Stimulated activated memory B cell treated with anti-CD40 and anti-IgM and Interleukin-4, amounts not matched to agents 10 μg/mL and 1 μg/mL and 100 μg/mL, for 72 hours (primary cell): ENCODE results near the gene USP22.

Experiments used
- ATAC-seq: fragments of 150-1000 bp; cut with Tn5 transposase; 2 replicates; pipeline ENCODE4 v1.10.0; 2021
- H3K27ac Mint-ChIP-seq: one replicate; pipeline ENCODE4 v1.8.0; 2022; ENCODE audit warnings: mild to moderate bottlenecking, mixed read lengths
- H3K27me3 Mint-ChIP-seq: one replicate; pipeline ENCODE4 v1.8.0; 2022; ENCODE audit warnings: mixed read lengths
- H3K36me3 Mint-ChIP-seq: one replicate; pipeline ENCODE4 v1.8.0; 2022; ENCODE audit warnings: mixed read lengths
- H3K4me1 Mint-ChIP-seq: one replicate; pipeline ENCODE4 v1.8.0; 2022; ENCODE audit warnings: mixed read lengths
- H3K4me3 Mint-ChIP-seq: one replicate; pipeline ENCODE4 v1.8.0; 2022; ENCODE audit warnings: mild to moderate bottlenecking, moderate library complexity, mixed read lengths
- H3K9me3 Mint-ChIP-seq: one replicate; pipeline ENCODE4 v1.8.0; 2022; ENCODE audit warnings: mixed read lengths

Gene USP22

GRCh38 chr17:20993863-20994778, 48.7 kb downstream of the USP22 start:
- peaks cover 12% of the 10 kb centered on the region for H3K4me1 Mint-ChIP-seq
- no peaks in the 10 kb centered on the region for H3K9me3 Mint-ChIP-seq
- no peak overlapping the region for H3K4me3 Mint-ChIP-seq
- no peaks in the 10 kb centered on the region for H3K36me3 Mint-ChIP-seq
- no peak overlapping the region for H3K27ac Mint-ChIP-seq
- no peak for ATAC-seq
- H3K27me3 Mint-ChIP-seq: no peaks in the 10 kb centered on the region

- no peaks in the 10 kb centered on the region for H3K36me3 Mint-ChIP-seq
- no peaks in the 10 kb centered on the region for H3K9me3 Mint-ChIP-seq
- H3K4me3 Mint-ChIP-seq: no peak overlapping the region
- ATAC-seq: peak; percentile 62
- no peak overlapping the region for H3K27ac Mint-ChIP-seq
- peaks cover 6% of the 10 kb centered on the region for H3K4me1 Mint-ChIP-seq
- H3K27me3 Mint-ChIP-seq: no peaks in the 10 kb centered on the region
These were observed 49.6 kb downstream of the USP22 start for GRCh38 chr17:20992987-20993862.

- Mint-ChIP-seq H3K4me3 (no peak overlapping the region), H3K36me3 (no peaks in the 10 kb centered on the region), H3K4me1 (no peaks in the 10 kb centered on the region), H3K9me3 (no peaks in the 10 kb centered on the region), H3K27ac (no peak overlapping the region), H3K27me3 (no peaks in the 10 kb centered on the region)
- no peak for ATAC-seq
These were observed 50.4 kb downstream of the USP22 start for GRCh38 chr17:20992416-20992815.

- ATAC-seq: no peak
- Mint-ChIP-seq H3K27ac (no peak overlapping the region), H3K27me3 (no peaks in the 10 kb centered on the region), H3K9me3 (no peaks in the 10 kb centered on the region), H3K4me1 (no peaks in the 10 kb centered on the region), H3K36me3 (no peaks in the 10 kb centered on the region), H3K4me3 (no peak overlapping the region)
These were observed 51.4 kb downstream of the USP22 start for GRCh38 chr17:20991276-20992037.

- Mint-ChIP-seq H3K36me3 (no peaks in the 10 kb centered on the region), H3K4me3 (no peak overlapping the region), H3K27me3 (no peaks in the 10 kb centered on the region), H3K9me3 (no peaks in the 10 kb centered on the region), H3K4me1 (no peaks in the 10 kb centered on the region), H3K27ac (no peak overlapping the region)
- ATAC-seq: no peak
These were observed 52.6 kb downstream of the USP22 start for GRCh38 chr17:20989991-20990855.

- H3K4me3 Mint-ChIP-seq: no peak overlapping the region
- H3K9me3 Mint-ChIP-seq: no peaks in the 10 kb centered on the region
- no peaks in the 10 kb centered on the region for H3K4me1 Mint-ChIP-seq
- no peaks in the 10 kb centered on the region for H3K36me3 Mint-ChIP-seq
- H3K27ac Mint-ChIP-seq: no peak overlapping the region
- ATAC-seq: no peak
- no peaks in the 10 kb centered on the region for H3K27me3 Mint-ChIP-seq
These were observed 53.3 kb downstream of the USP22 start for GRCh38 chr17:20989481-20989880.

GRCh38 chr17:20988896-20989295, 53.9 kb downstream of the USP22 start:
- Mint-ChIP-seq H3K27ac (no peak overlapping the region), H3K27me3 (no peaks in the 10 kb centered on the region), H3K4me3 (no peak overlapping the region), H3K9me3 (no peaks in the 10 kb centered on the region), H3K36me3 (no peaks in the 10 kb centered on the region), H3K4me1 (no peaks in the 10 kb centered on the region)
- ATAC-seq: no peak

- H3K27me3 Mint-ChIP-seq: no peaks in the 10 kb centered on the region
- no peak for ATAC-seq
- H3K27ac Mint-ChIP-seq: no peak overlapping the region
- H3K9me3 Mint-ChIP-seq: no peaks in the 10 kb centered on the region
- H3K4me1 Mint-ChIP-seq: no peaks in the 10 kb centered on the region
- H3K4me3 Mint-ChIP-seq: no peak overlapping the region
- peaks cover under 1% of the 10 kb centered on the region for H3K36me3 Mint-ChIP-seq
These were observed 54.7 kb downstream of the USP22 start for GRCh38 chr17:20988001-20988636.

GRCh38 chr17:20987511-20987910, 55.3 kb downstream of the USP22 start:
- Mint-ChIP-seq H3K4me1 (no peaks in the 10 kb centered on the region), H3K27me3 (no peaks in the 10 kb centered on the region), H3K27ac (no peak overlapping the region), H3K36me3 (peaks cover 5% of the 10 kb centered on the region), H3K9me3 (no peaks in the 10 kb centered on the region), H3K4me3 (no peak overlapping the region)
- no peak for ATAC-seq

- Mint-ChIP-seq H3K4me1 (no peaks in the 10 kb centered on the region), H3K27me3 (no peaks in the 10 kb centered on the region), H3K27ac (no peak overlapping the region), H3K36me3 (peaks cover 5% of the 10 kb centered on the region), H3K9me3 (no peaks in the 10 kb centered on the region), H3K4me3 (no peak overlapping the region)
- ATAC-seq: no peak
These were observed 55.9 kb downstream of the USP22 start for GRCh38 chr17:20986767-20987510.

GRCh38 chr17:20983359-20983637, 59.5 kb downstream of the USP22 start:
- ATAC-seq: peak; percentile 50
- Mint-ChIP-seq H3K4me3 (no peak overlapping the region), H3K27me3 (no peaks in the 10 kb centered on the region), H3K4me1 (no peaks in the 10 kb centered on the region), H3K27ac (no peak overlapping the region), H3K9me3 (no peaks in the 10 kb centered on the region), H3K36me3 (peaks cover 5% of the 10 kb centered on the region)

- H3K27me3 Mint-ChIP-seq: no peaks in the 10 kb centered on the region
- H3K27ac Mint-ChIP-seq: no peak overlapping the region
- peaks cover 5% of the 10 kb centered on the region for H3K4me1 Mint-ChIP-seq
- H3K4me3 Mint-ChIP-seq: no peak overlapping the region
- peaks cover 5% of the 10 kb centered on the region for H3K36me3 Mint-ChIP-seq
- H3K9me3 Mint-ChIP-seq: no peaks in the 10 kb centered on the region
- ATAC-seq: no peak
These were observed 60.0 kb downstream of the USP22 start for GRCh38 chr17:20982589-20983358.
